Measurements from ENCODE around the gene EHF.
"Not testable (repeated sequence)": the region's sequence is repeated elsewhere in the genome, so short reads cannot be mapped to it uniquely, and the experiment has no call there.

EHF gene

DNA sequence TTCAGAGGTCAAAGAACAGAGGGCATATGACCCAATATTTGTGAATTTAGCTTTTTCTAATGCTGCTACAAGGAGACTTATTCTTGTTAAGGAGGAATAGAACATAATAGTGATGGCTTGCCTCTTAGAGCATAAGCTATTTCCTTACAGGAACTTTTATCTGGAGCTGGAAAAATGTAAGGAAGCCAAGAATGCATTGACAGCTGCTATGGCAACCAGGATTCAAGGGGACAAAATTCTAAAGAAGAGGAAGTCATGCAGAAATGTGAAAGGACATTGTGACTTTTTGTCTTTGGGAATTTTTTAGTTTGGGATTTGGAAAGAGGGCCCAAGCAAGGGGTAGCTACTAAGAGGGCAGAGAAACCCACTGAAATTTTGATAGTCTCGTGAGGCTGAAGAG is 51.1 kb downstream of the EHF start:
- DNase-seq = no peak

- DNase-seq = no peak
Observed at GRCh38 chr11:34674038-34674437, 53.1 kb downstream of the EHF start.

DNA sequence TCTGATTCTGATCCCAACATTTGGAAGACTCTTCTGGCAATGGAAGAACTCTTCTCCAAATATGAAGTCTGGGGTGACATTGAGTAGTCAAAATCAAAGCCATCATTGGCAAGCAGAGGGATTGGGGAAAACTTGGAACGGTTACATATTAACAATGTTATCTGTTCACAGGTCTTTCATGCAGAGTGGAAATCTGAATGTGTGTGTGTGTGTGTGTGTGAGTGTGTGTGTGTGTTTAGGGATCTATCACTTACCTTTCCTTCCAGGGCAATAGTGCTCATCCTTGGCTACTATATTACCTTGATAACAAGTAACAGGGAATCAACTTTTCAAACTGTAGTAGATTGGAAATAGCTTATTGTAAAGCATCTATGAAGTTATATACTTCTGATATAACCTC is 55.3 kb downstream of the EHF start:
- no peak for DNase-seq

GRCh38 chr11:34679681-34680080 is 58.8 kb downstream of the EHF start:
- no peak for DNase-seq

- DNase-seq = no peak
Observed at GRCh38 chr11:34680206-34680605, 59.3 kb downstream of the EHF start.

GRCh38 chr11:34680918-34681586 is 60.2 kb downstream of the EHF start:
- DNase-seq = peak; percentile 47

DNA sequence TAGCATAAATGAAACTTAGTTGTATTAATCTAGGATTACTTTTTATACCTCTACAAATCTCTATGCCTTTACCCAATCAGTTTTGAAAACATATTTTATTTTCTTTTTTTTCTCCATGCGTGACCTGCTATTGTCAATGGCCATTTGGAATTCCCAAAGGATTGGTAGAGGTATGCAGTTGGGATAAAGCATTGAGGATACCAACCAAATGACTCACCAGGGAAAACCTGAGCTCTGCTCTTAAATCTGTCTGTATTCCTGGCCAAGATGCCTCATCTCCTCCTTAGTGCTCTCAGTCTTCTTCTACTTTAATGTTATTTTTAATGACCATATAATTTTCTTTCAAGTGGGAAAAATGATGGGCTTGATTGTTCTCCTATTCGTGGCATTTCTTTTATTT is 61.9 kb downstream of the EHF start:
- no peak for DNase-seq

- DNase-seq = no peak
Observed at GRCh38 chr11:34683396-34683795, 62.5 kb downstream of the EHF start.

DNA sequence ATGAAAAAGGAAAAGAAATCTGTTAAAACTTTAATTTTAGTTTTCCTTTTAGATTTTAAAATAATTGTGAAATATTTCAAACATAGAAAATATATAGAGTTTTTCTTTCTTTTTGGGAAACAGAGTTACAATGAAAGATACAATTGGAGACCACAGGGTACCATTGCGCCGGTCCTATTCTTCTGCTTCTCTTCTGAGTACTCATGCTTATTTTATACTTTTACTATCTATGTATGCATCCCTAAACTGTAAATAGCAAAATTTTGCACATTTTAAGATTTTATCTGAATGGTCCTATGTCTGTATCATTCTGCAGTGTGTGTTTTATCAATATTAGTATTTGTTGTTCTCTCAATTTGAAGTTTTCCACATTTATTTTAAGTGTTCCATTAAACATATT is 65.0 kb downstream of the EHF start:
- DNase-seq = no peak

DNA sequence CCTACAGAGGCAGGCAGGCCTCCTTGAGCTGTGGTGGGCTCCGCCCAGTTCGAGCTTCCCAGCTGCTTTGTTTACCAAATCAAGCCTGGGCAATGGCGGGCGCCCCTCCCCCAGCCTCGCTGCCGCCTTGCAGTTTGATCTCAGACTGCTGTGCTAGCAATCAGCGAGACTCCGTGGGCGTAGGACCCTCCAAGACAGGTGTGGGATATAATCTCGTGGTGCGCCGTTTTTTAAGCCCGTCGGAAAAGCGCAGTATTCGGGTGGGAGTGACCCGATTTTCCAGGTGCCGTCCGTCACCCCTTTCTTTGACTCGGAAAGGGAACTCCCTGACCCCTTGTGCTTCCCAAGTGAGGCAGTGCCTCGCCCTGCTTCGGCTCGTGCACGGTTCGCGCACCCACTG is 71.4 kb downstream of the EHF start:
- DNase-seq = not testable (repeated sequence)

DNA sequence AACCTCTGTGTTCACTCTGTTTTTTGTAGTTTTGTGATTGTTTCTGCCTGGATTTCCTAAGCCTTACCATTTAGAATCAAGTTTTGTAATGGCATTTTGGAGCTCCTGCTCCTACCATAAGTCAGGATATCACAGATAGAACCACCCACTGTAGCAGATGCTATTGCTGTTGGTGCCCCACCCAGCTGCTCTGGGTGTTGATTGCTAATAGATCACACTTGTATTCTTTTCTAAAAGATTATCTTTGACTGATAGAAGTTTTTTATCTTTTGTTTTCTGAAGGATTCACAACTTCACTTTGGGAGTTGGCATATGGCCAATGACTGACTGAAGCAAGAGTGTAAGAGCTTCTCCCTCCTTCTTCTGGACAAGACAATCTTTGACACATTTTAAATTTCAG is 76.0 kb downstream of the EHF start:
- DNase-seq = no peak

GRCh38 chr11:34706709-34707461 is 86.0 kb downstream of the EHF start:
- no peak for DNase-seq

DNA sequence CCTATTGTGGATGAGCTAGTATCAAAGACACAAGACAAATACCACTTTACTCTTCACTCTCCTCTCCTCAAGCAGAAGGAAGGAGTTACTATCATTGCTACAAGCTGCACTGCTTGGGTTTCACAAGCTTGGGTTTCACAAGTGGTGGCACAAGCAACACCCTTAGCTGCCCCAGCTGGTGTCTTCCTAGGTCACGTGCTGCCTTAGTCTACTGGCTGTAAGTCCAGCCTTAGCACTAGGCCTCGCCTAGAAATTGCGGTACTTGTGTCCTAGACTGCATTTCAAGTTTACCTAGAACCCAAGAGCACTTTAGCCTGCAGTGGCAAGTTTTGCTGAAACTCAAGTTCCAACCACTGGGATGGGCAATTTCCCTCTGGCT is 86.6 kb downstream of the EHF start:
- no peak for DNase-seq

Data from DMS79 (cell line).